GM23338 (cell line): ENCODE results near the gene NPEPPS. TPM values are rescaled to one million over a fixed set of nuclear protein-coding genes. Genes with fewer than 3 reads are reported as not detected.

Source experiments
- ATAC-seq: fragments of 200-7000 bp; cut with Tn5 transposase; 3 replicates; pipeline ENCODE4 v1.9.1; 2020
- DNase-seq: peaks from one replicate; pipeline ENCODE4 v3.0.0-alpha.2; 2015; ENCODE audit warnings: low spot score
- H2AFZ ChIP-seq: fragments of 200-600 bp; sonication (generic); 2 replicates; pipeline ENCODE4 v1.8.0; 2016; ENCODE audit warnings: antibody characterized with exemption, mild to moderate bottlenecking, moderate library complexity
- H3F3A ChIP-seq: fragments of 200-600 bp; sonication (generic); replicated peaks from 2 replicates; pipeline ENCODE4 v1.8.0; 2017; ENCODE audit warnings: antibody characterized with exemption, mixed run types, low read depth
- H3K27ac ChIP-seq: fragments of 200-600 bp; sonication (generic); 2 replicates; pipeline ENCODE4 v1.6.1; 2016; ENCODE audit warnings: low read depth
- H3K27me3 ChIP-seq: fragments of 200-600 bp; sonication (generic); 2 replicates; pipeline ENCODE4 v1.8.0; 2016; ENCODE audit warnings: mild to moderate bottlenecking, mixed run types, moderate library complexity; ENCODE audit not compliant: insufficient read depth
- H3K36me3 ChIP-seq: fragments of 200-600 bp; sonication (generic); 2 replicates; pipeline ENCODE4 v1.8.0; 2016; ENCODE audit warnings: mild to moderate bottlenecking; ENCODE audit not compliant: insufficient read depth
- H3K4me1 ChIP-seq: fragments of 200-600 bp; sonication (generic); 2 replicates; pipeline ENCODE4 v1.8.0; 2016; ENCODE audit warnings: mild to moderate bottlenecking, moderate library complexity; ENCODE audit not compliant: insufficient read depth
- H3K4me2 ChIP-seq: fragments of 200-600 bp; sonication (generic); 2 replicates; pipeline ENCODE4 v1.7.1; 2017; ENCODE audit warnings: mixed run types
- H3K4me3 ChIP-seq: fragments of 200-600 bp; sonication (generic); 2 replicates; pipeline ENCODE4 v1.6.1; 2016; ENCODE audit warnings: mixed run types
- H3K79me2 ChIP-seq: fragments of 200-600 bp; sonication (generic); replicated peaks from 2 replicates; pipeline ENCODE4 v1.8.0; 2017; ENCODE audit warnings: mild to moderate bottlenecking; ENCODE audit not compliant: insufficient read depth
- H3K9me2 ChIP-seq: fragments of 200-600 bp; sonication (generic); 2 replicates; pipeline ENCODE4 v1.8.0; 2017; ENCODE audit not compliant: insufficient read depth
- H4K20me1 ChIP-seq: fragments of 200-600 bp; sonication (generic); replicated peaks from 2 replicates; pipeline ENCODE4 v1.8.0; 2017; ENCODE audit warnings: mild to moderate bottlenecking; ENCODE audit not compliant: insufficient read depth
- H3K27ac Mint-ChIP-seq: 2 replicates; pipeline ENCODE4 v1.8.0; 2020; ENCODE audit warnings: inconsistent platforms, mild to moderate bottlenecking, moderate library complexity, mixed read lengths
- H3K27me3 Mint-ChIP-seq: 3 replicates; pipeline ENCODE4 v1.8.0; 2022; ENCODE audit warnings: low read depth, mild to moderate bottlenecking, moderate library complexity, mixed read lengths, inconsistent platforms; ENCODE audit not compliant: insufficient read depth, poor library complexity
- H3K36me3 Mint-ChIP-seq: 3 replicates; pipeline ENCODE4 v1.8.0; 2021; ENCODE audit warnings: low read depth, mild to moderate bottlenecking, inconsistent platforms, moderate library complexity, mixed read lengths
- H3K4me1 Mint-ChIP-seq: 3 replicates; pipeline ENCODE4 v1.8.0; 2020; ENCODE audit warnings: mild to moderate bottlenecking, inconsistent platforms, mixed read lengths
- H3K4me3 Mint-ChIP-seq: 3 replicates; pipeline ENCODE4 v1.8.0; 2021; ENCODE audit warnings: moderate library complexity, mild to moderate bottlenecking, inconsistent platforms, mixed read lengths
- H3K9me3 Mint-ChIP-seq: 3 replicates; pipeline ENCODE4 v1.8.0; 2020; ENCODE audit warnings: moderate library complexity, mild to moderate bottlenecking, inconsistent platforms, mixed read lengths
- CTCF ChIP-seq, 2 experiments: fragments of 200-600 bp in 1 of 2; sonication (generic) in 1 of 2; conservative IDR thresholded peaks; 2 replicates each; pipeline versions ENCODE4 v1.5.1 to v1.6.1; 2016 to 2017; ENCODE audit warnings: antibody characterized with exemption in 2 of 2, low read depth in 2 of 2, mild to moderate bottlenecking in 2 of 2, moderate library complexity in 1 of 2
- JUNB ChIP-seq: IDR thresholded peaks from one replicate; pipeline ENCODE4 v1.6.1; 2016; ENCODE audit warnings: antibody characterized with exemption; ENCODE audit not compliant: unreplicated experiment
- ZNF114 ChIP-seq: fragments of 250-450 bp; sonication (Bioruptor Pico); IDR thresholded peaks from 2 replicates; pipeline ENCODE4 v1.5.0; 2020; ENCODE audit warnings: mild to moderate bottlenecking, moderate library complexity
- ZNF331 ChIP-seq: fragments of 250-450 bp; sonication (Bioruptor Pico); IDR thresholded peaks from 2 replicates; pipeline ENCODE4 v1.5.0; 2020; ENCODE audit warnings: low read depth, mild to moderate bottlenecking, moderate library complexity
- ZNF462 ChIP-seq: fragments of 250-450 bp; sonication (Bioruptor Pico); IDR thresholded peaks from 2 replicates; pipeline ENCODE4 v1.5.0; 2020; ENCODE audit warnings: mild to moderate bottlenecking, moderate library complexity
- polyA plus RNA-seq: library from polyadenylated mRNA; unstranded; fragments of >200 nt; fragmentation: Nextera tagmentation; extraction: Ambion mirVana; gene quantifications from 2 replicates; pipeline ENCODE4 v1.2.1, GENCODE V29; 2016
- total RNA-seq: library from RNA; depleted of rRNA; stranded (reverse); fragments of >200 nt; shearing (Covaris generic); gene quantifications from 2 replicates; pipeline ENCODE4 v1.2.3, GENCODE V29; 2014

NPEPPS gene
- total and polyA plus RNA-seq, 2 experiments from 2014 or later = 91.5 to 113 TPM

GRCh38 chr17:47605011-47605410 is 74.1 kb downstream of the NPEPPS start (continued):
- TF ChIP-seq ZNF462 (CRISPR knock-in tag) (no peak), CTCF (conservative IDR thresholded peaks at IDR 0.05; ENCODE audit: low read depth in 2 of 2) (no peak), ZNF114 (CRISPR knock-in tag) (no peak), JUNB (no peak), ZNF331 (CRISPR knock-in tag) (no peak)

- Histone ChIP-seq H4K20me1 (no peaks in the 10 kb centered on the region), H3K27ac (peak overlapping the region; percentile 57; the same call in 1 of the 2 replicates), H3F3A (0 out of 2 replicates have a peak, but pooled peaks cover 5% of the 10 kb centered on the region), H3K4me1 (no peaks in the 10 kb centered on the region), H2AFZ (no peak overlapping the region), H3K36me3 (peaks cover 24% of the 10 kb centered on the region; the same call in 1 of the 2 replicates), H3K9me2 (no peaks in the 10 kb centered on the region), H3K79me2 (no peaks in the 10 kb centered on the region), H3K4me3 (no peak overlapping the region), H3K4me2 (no peak overlapping the region), H3K27me3 (no peaks in the 10 kb centered on the region)
- Mint-ChIP-seq H3K9me3 (no peaks in the 10 kb centered on the region), H3K27ac (no peak overlapping the region), H3K27me3 (no peaks in the 10 kb centered on the region), H3K4me3 (no peak overlapping the region), H3K36me3 (peaks cover 50% of the 10 kb centered on the region), H3K4me1 (no peaks in the 10 kb centered on the region)
- DNase-seq = no peak
- ATAC-seq = no peak
- no peak for TF ChIP-seq ZNF462 (CRISPR knock-in tag)
Measured at GRCh38 chr17:47607481-47607880, 76.6 kb downstream of the NPEPPS start.
